CD14-positive monocyte (primary cell): Measurements from ENCODE around the gene CEP89. TPM values are rescaled to one million over a fixed set of nuclear protein-coding genes. Genes with fewer than 3 reads are reported as not detected.

ENCODE experiments used
- DNase-seq, 3 donors: peaks; one replicate each; pipeline ENCODE4 v3.0.0-alpha.2; 2011 to 2022
- H2AFZ ChIP-seq: 2 replicates; pipeline ENCODE4 v1.6.0; 2012; ENCODE audit warnings: mild to moderate bottlenecking, low read depth, low read length, inconsistent platforms; ENCODE audit not compliant: insufficient read depth, poor library complexity, severe bottlenecking
- H3K27ac ChIP-seq, 2 donors: 1 replicate in 1 of 2; 2 replicates in 1 of 2; pipeline ENCODE4 v1.5.1; 2012 to 2013; ENCODE audit warnings: low read length in 2 of 2, control low read depth in 1 of 2, inconsistent platforms in 1 of 2, low read depth in 1 of 2, mild to moderate bottlenecking in 1 of 2
- H3K27me3 ChIP-seq, 2 donors: one replicate each; pipeline versions ENCODE4 v1.6.0 to v1.6.1; 2011 to 2013; ENCODE audit warnings: low read length in 2 of 2; ENCODE audit not compliant: control insufficient read depth in 2 of 2, insufficient read depth in 2 of 2
- H3K36me3 ChIP-seq, 2 donors: replicated peaks in 1 of 2; 1 replicate in 1 of 2; 2 replicates in 1 of 2; pipeline versions ENCODE4 v1.5.1 to v1.6.1; 2012 to 2013; ENCODE audit warnings: low read length in 2 of 2, control low read depth in 1 of 2, inconsistent platforms in 1 of 2, mild to moderate bottlenecking in 1 of 2; ENCODE audit not compliant: insufficient read depth in 2 of 2, control insufficient read depth in 1 of 2
- H3K4me1 ChIP-seq, 2 donors: 1 replicate in 1 of 2; 2 replicates in 1 of 2; pipeline versions ENCODE4 v1.5.1 to v1.6.1; 2012 to 2013; ENCODE audit warnings: low read length in 2 of 2, control low read depth in 1 of 2, inconsistent platforms in 1 of 2, mild to moderate bottlenecking in 1 of 2, moderate library complexity in 1 of 2; ENCODE audit not compliant: insufficient read depth in 2 of 2, control insufficient read depth in 1 of 2
- H3K4me2 ChIP-seq: replicated peaks from 2 replicates; pipeline ENCODE3; 2012; ENCODE audit warnings: low read length, moderate library complexity, mild to moderate bottlenecking; ENCODE audit not compliant: poor library complexity, severe bottlenecking; ENCODE audit errors: extremely low read depth
- H3K4me3 ChIP-seq, 3 experiments: fragments of 200-600 bp in 1 of 3; sonication (generic) in 1 of 3; replicated peaks in 1 of 3; 1 replicate in 2 of 3; 2 replicates in 1 of 3; pipeline ENCODE4 v1.5.1; 2011 to 2013; ENCODE audit warnings: low read length in 3 of 3, mild to moderate bottlenecking in 3 of 3, control low read depth in 2 of 3, low read depth in 2 of 3, inconsistent platforms in 1 of 3, moderate library complexity in 1 of 3
- H3K79me2 ChIP-seq: 2 replicates; pipeline ENCODE4 v1.6.0; 2012; ENCODE audit warnings: mild to moderate bottlenecking, control low read depth, inconsistent platforms, low read length, moderate library complexity; ENCODE audit not compliant: insufficient read depth
- H3K9ac ChIP-seq: 2 replicates; pipeline ENCODE4 v1.6.0; 2017; ENCODE audit warnings: low read length, mild to moderate bottlenecking; ENCODE audit not compliant: insufficient read depth, poor library complexity, severe bottlenecking
- H3K9me3 ChIP-seq, 2 donors: replicated peaks in 1 of 2; 1 replicate in 1 of 2; 2 replicates in 1 of 2; pipeline versions ENCODE4 v1.5.1 to v1.6.1; 2012 to 2013; ENCODE audit warnings: low read length in 2 of 2, control low read depth in 1 of 2; ENCODE audit not compliant: control insufficient read depth in 1 of 2, insufficient read depth in 1 of 2
- H4K20me1 ChIP-seq: 2 replicates; pipeline ENCODE4 v1.6.0; 2012; ENCODE audit warnings: mild to moderate bottlenecking, low read length, control low read depth, moderate library complexity; ENCODE audit not compliant: insufficient read depth
- H3K27ac Mint-ChIP-seq, 7 donors: one replicate each; pipeline ENCODE4 v1.8.0; 2020; ENCODE audit warnings: mild to moderate bottlenecking in 7 of 7, mixed read lengths in 7 of 7, moderate library complexity in 6 of 7, inconsistent platforms in 2 of 7
- H3K27me3 Mint-ChIP-seq, 3 donors: one replicate each; pipeline ENCODE4 v1.8.0; 2021 to 2022; ENCODE audit warnings: low read depth in 3 of 3, mild to moderate bottlenecking in 3 of 3, mixed read lengths in 3 of 3, moderate library complexity in 3 of 3, inconsistent platforms in 1 of 3
- H3K36me3 Mint-ChIP-seq, 2 donors: one replicate each; pipeline ENCODE4 v1.8.0; 2020; ENCODE audit warnings: mixed read lengths in 2 of 2, inconsistent platforms in 1 of 2, mild to moderate bottlenecking in 1 of 2
- H3K4me1 Mint-ChIP-seq: one replicate; pipeline ENCODE4 v1.8.0; 2020; ENCODE audit warnings: mild to moderate bottlenecking, mixed read lengths
- H3K4me3 Mint-ChIP-seq, 2 donors: one replicate each; pipeline ENCODE4 v1.8.0; 2020; ENCODE audit warnings: mild to moderate bottlenecking in 2 of 2, mixed read lengths in 2 of 2, moderate library complexity in 1 of 2
- H3K9me3 Mint-ChIP-seq, 7 donors: one replicate each; pipeline ENCODE4 v1.8.0; 2020 to 2022; ENCODE audit warnings: mixed read lengths in 7 of 7, mild to moderate bottlenecking in 6 of 7, moderate library complexity in 6 of 7, inconsistent platforms in 2 of 7
- WGBS: methylation state at CpG from one replicate; pipeline ENCODE4 v1.1.5; 2013; ENCODE audit warnings: missing lambda C conversion rate; ENCODE audit not compliant: insufficient coverage; 5-methylcytosine and 5-hydroxymethylcytosine counted together
- intact Hi-C, 2 donors: fragments of 100-400 bp; cut with micrococcal nuclease; formaldehyde crosslinking; loops; one replicate each; pipeline versions ENCODE4 v1.15.0 to v1.15.1; 2023
- polyA plus RNA-seq, 3 donors: library from polyadenylated mRNA; depleted of rRNA in 1 of 3; unstranded in 2 of 3; stranded (reverse) in 1 of 3; fragments of 300-500 nt in 2 of 3; fragments of >200 nt in 1 of 3; fragmentation: Illumina TruSeq in 2 of 3; gene quantifications; 1 replicate in 2 of 3; 2 replicates in 1 of 3; pipeline ENCODE4 v1.2.3, GENCODE V29; 2012 to 2021
- TF ChIP-seq, protein P1 (sequence below): fragments of 200-600 bp; IDR thresholded peaks from one replicate; pipeline ENCODE4 v1.8.0; 2022; ENCODE audit warnings: antibody characterized with exemption, mild to moderate bottlenecking

Gene CEP89
- polyA plus RNA-seq, 3 donors: 4.6 to 6.5 (median 4.7) TPM

DNA sequence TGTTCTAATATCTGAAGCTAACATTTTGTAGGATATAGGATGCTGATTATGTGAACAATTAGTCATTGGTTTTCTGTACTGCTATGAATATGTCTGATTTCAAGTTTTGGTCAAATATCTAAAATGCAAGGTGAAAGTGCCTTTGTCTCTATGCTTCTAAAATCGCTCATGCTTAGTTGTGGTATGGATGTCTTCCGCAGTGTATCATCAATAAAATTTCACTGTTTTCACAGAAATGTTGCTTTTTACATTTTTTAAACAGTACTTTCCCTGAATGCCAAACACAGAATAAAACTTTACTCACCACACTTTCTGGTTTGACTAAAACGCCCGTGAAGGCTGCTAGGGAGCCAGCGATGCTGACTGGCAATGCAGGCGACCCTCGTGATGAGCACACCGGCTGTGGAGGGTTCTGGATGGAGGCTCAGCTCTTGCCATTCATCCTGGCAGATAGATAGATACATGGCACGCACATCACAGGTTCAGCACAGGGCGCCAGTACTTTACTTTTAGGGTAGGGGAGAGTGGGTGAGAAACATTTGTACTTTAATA, 142.3 kb downstream of the CEP89 start:
- no peaks in the 10 kb centered on the region for H3K36me3 Mint-ChIP-seq
- Histone ChIP-seq H3K4me1 (no peaks in the 10 kb centered on the region), H3K79me2 (no peaks in the 10 kb centered on the region), H3K36me3 (no peaks in the 10 kb centered on the region), H3K4me2 (no peak overlapping the region), H3K4me3 (no peak overlapping the region), H3K9ac (no peak overlapping the region), H3K27ac (no peak overlapping the region), H2AFZ (no peak overlapping the region), H3K9me3 (no peaks in the 10 kb centered on the region), H3K27me3 (no peaks in the 10 kb centered on the region), H4K20me1 (no peaks in the 10 kb centered on the region)
- peaks cover 0 to 8% (median 2%) of the 10 kb centered on the region in 7 donors for H3K9me3 Mint-ChIP-seq
- 92% methylated on average over 6 of the region's 10 CpGs for WGBS
- TF ChIP-seq, protein P1, sequence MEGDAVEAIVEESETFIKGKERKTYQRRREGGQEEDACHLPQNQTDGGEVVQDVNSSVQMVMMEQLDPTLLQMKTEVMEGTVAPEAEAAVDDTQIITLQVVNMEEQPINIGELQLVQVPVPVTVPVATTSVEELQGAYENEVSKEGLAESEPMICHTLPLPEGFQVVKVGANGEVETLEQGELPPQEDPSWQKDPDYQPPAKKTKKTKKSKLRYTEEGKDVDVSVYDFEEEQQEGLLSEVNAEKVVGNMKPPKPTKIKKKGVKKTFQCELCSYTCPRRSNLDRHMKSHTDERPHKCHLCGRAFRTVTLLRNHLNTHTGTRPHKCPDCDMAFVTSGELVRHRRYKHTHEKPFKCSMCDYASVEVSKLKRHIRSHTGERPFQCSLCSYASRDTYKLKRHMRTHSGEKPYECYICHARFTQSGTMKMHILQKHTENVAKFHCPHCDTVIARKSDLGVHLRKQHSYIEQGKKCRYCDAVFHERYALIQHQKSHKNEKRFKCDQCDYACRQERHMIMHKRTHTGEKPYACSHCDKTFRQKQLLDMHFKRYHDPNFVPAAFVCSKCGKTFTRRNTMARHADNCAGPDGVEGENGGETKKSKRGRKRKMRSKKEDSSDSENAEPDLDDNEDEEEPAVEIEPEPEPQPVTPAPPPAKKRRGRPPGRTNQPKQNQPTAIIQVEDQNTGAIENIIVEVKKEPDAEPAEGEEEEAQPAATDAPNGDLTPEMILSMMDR: no peak
- H3K27me3 Mint-ChIP-seq: peaks cover 4 to 11% (median 6%) of the 10 kb centered on the region in 3 donors
- no peaks in the 10 kb centered on the region for H3K4me1 Mint-ChIP-seq
- no peak overlapping the region for H3K4me3 Mint-ChIP-seq
- DNase-seq: no peak
- intact Hi-C loops: no loop called here
- no peak overlapping the region for H3K27ac Mint-ChIP-seq

DNA sequence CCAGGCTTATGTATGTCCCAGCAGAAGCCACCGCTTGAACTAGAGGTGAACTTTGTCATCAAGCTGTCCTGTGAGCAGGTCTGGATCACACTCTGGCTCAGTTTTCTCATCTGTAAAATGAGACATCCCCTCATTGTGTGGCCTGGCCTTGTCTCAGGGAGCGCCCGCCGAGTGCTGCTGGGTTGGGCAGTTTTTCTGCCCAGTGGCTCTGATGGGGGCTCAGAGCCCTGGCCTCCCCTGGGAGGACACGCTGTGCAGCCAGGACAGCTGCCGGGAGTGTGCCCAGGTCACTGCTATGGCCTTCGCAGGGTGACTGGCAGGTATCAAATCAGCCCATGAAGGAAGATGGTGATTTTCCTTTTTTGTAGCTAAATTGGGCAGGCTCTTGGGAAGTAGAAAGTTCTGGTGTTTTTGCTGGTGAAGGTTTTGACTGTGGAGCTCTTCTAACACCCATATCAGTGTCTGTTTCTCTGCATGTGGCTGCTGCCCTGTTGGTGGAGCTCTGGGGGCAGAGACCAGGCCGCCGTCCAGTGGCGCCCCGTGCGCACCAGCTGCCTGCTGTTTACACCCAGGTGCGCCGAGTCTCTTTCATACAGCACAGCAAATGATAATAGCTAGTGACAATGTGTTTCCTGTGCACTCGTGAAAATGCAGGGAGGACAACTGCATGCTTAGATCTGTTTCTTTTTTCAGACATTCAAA, 143.0 kb downstream of the CEP89 start:
- TF ChIP-seq, protein P1: no peak
- H3K4me3 ChIP-seq: no peak overlapping the region

More for the DNA sequence above, 143.0 kb downstream of the CEP89 start:
- Histone ChIP-seq H3K27me3 (no peaks in the 10 kb centered on the region), H3K9me3 (no peaks in the 10 kb centered on the region), H3K4me2 (no peak overlapping the region), H4K20me1 (no peaks in the 10 kb centered on the region), H3K36me3 (no peaks in the 10 kb centered on the region), H3K79me2 (no peaks in the 10 kb centered on the region), H3K4me1 (no peaks in the 10 kb centered on the region), H3K9ac (no peak overlapping the region), H3K27ac (no peak overlapping the region), H2AFZ (no peak overlapping the region)
- H3K27ac Mint-ChIP-seq: no peak overlapping the region
- no peak for DNase-seq
- peaks cover 6 to 12% (median 9%) of the 10 kb centered on the region in 3 donors for H3K27me3 Mint-ChIP-seq
- H3K36me3 Mint-ChIP-seq: no peaks in the 10 kb centered on the region
- WGBS: 96% methylated on average over 14 of the region's 15 CpGs
- H3K9me3 Mint-ChIP-seq: peaks cover 0 to 8% (median 2%) of the 10 kb centered on the region in 7 donors
- intact Hi-C loops: no loop called here
- no peak overlapping the region for H3K4me3 Mint-ChIP-seq
- no peaks in the 10 kb centered on the region for H3K4me1 Mint-ChIP-seq
